Fibroblast of lung (primary cell): ENCODE measurements around the gene GNPDA1. TPM values are rescaled to one million over a fixed set of nuclear protein-coding genes. Genes with fewer than 3 reads are reported as not detected.

Source experiments
- DNase-seq, 2 donors: peaks; one replicate each; pipeline versions ENCODE4 v3.0.0 to v3.0.0-alpha.2; 2010; ENCODE audit warnings: low read depth in 2 of 2
- H2AFZ ChIP-seq: 2 replicates; pipeline ENCODE4 v1.5.1; 2012; ENCODE audit warnings: low read length, control low read depth, inconsistent platforms
- H3K27ac ChIP-seq: 2 replicates; pipeline ENCODE4 v1.5.1; 2011; ENCODE audit warnings: low read length, control low read depth; ENCODE audit not compliant: insufficient read depth
- H3K27me3 ChIP-seq: 2 replicates; pipeline ENCODE4 v1.5.1; 2011; ENCODE audit warnings: mild to moderate bottlenecking, low read length; ENCODE audit not compliant: control insufficient read depth, insufficient read depth
- H3K36me3 ChIP-seq: 2 replicates; pipeline ENCODE4 v1.5.1; 2011; ENCODE audit warnings: low read length; ENCODE audit not compliant: control insufficient read depth, insufficient read depth
- H3K4me1 ChIP-seq: 2 replicates; pipeline ENCODE4 v1.5.1; 2011; ENCODE audit warnings: low read length; ENCODE audit not compliant: control insufficient read depth, insufficient read depth; ENCODE audit errors: extremely low read depth
- H3K4me2 ChIP-seq: 2 replicates; pipeline ENCODE4 v1.5.1; 2011; ENCODE audit warnings: low read length, control low read depth; ENCODE audit not compliant: insufficient read depth; ENCODE audit errors: extremely low read depth
- H3K4me3 ChIP-seq, 4 experiments: fragments of 200-600 bp in 1 of 4; sonication (generic) in 1 of 4; replicated peaks in 1 of 4; 2 replicates each; pipeline ENCODE4 v1.5.1; 2011 to 2016; ENCODE audit warnings: low read length in 4 of 4, low read depth in 3 of 4, mild to moderate bottlenecking in 3 of 4, control low read depth in 2 of 4, inconsistent platforms in 1 of 4, mixed read lengths in 1 of 4; ENCODE audit not compliant: insufficient read depth in 1 of 4; ENCODE audit errors: control extremely low read depth in 1 of 4
- H3K79me2 ChIP-seq: 2 replicates; pipeline ENCODE4 v1.5.1; 2012; ENCODE audit warnings: mild to moderate bottlenecking, low read length, inconsistent platforms; ENCODE audit not compliant: control insufficient read depth, insufficient read depth
- H3K9ac ChIP-seq: 2 replicates; pipeline ENCODE4 v1.5.1; 2011; ENCODE audit warnings: mild to moderate bottlenecking, low read length, control low read depth; ENCODE audit not compliant: insufficient read depth
- H3K9me3 ChIP-seq: 2 replicates; pipeline ENCODE4 v1.5.1; 2012; ENCODE audit warnings: low read depth, low read length; ENCODE audit not compliant: control insufficient read depth, insufficient read depth
- H4K20me1 ChIP-seq: 2 replicates; pipeline ENCODE4 v1.5.1; 2011; ENCODE audit warnings: low read length; ENCODE audit not compliant: control insufficient read depth, insufficient read depth; ENCODE audit errors: extremely low read depth
- EZH2 ChIP-seq: IDR thresholded peaks from 2 replicates; pipeline ENCODE4 v1.5.1; 2012; ENCODE audit warnings: low read length, control low read depth, mild to moderate bottlenecking; ENCODE audit errors: missing control alignments
- polyA plus RNA-seq, 2 donors: library from polyadenylated mRNA; depleted of rRNA in 1 of 2; stranded (reverse) in 1 of 2; unstranded in 1 of 2; fragments of >200 nt; gene quantifications; 2 replicates each; pipeline ENCODE4 v1.2.1, GENCODE V29; 2011 to 2012; ENCODE audit warnings: missing spikeins in 1 of 2
- total RNA-seq: library from RNA; depleted of rRNA; stranded (reverse); fragments of >200 nt; gene quantifications from 2 replicates; pipeline ENCODE4 v1.2.1, GENCODE V29; 2014
- TF ChIP-seq, protein P1 (sequence below), 2 donors: IDR thresholded peaks in 1 of 2; conservative IDR thresholded peaks in 1 of 2; 1 replicate in 1 of 2; 2 replicates in 1 of 2; pipeline ENCODE4 v1.5.1; 2011 to 2012; ENCODE audit warnings: low read length in 2 of 2, control low read depth in 1 of 2, inconsistent platforms in 1 of 2, low read depth in 1 of 2, mild to moderate bottlenecking in 1 of 2

Gene GNPDA1
- total and polyA plus RNA-seq, 2 donors (not counting 1 experiment from before 2014, with no cell fraction given), result 30.0 to 64.2 TPM

- Histone ChIP-seq H2AFZ (peak overlapping the region; percentile 28), H3K27ac (no peak overlapping the region)
Observed at GRCh38 chr5:142013734-142014521, 1.1 kb upstream of the GNPDA1 start.

DNA sequence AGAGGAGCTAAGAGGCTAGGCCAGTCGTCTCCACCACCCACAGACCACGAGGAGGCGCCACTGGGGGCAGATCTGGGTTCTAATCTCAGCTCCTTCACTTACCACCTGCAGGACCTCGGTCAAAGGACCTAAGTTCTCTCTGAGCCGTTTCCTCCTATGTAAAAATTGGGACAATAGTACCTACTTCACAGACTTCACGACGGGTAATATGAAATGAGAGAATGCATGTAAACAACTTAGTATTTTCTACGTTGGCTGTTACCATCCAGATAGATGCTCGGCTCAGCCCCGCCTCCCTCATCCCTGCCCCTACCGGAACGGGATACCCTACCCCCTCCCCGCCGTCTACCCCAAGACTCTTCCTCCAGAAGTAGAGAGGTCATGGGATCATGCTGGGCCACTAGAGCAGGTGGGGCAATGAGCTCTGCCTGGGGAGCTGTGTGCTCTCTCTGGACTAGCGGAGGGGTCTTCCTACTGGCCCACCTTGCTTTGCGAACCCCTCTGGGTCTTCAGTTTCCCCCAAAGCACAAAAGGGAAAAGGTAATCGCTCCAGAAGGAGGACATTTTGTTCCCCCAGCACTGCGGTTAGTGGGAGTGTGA lies 541 bp downstream of the GNPDA1 start:
- H3K27ac ChIP-seq, result peak overlapping the region; percentile 85
- DNase-seq, result peak in 1 of 2 donors; percentile 47

More at GRCh38 chr5:142013734-142014521, 1.1 kb upstream of the GNPDA1 start:
- TF ChIP-seq, protein P1, sequence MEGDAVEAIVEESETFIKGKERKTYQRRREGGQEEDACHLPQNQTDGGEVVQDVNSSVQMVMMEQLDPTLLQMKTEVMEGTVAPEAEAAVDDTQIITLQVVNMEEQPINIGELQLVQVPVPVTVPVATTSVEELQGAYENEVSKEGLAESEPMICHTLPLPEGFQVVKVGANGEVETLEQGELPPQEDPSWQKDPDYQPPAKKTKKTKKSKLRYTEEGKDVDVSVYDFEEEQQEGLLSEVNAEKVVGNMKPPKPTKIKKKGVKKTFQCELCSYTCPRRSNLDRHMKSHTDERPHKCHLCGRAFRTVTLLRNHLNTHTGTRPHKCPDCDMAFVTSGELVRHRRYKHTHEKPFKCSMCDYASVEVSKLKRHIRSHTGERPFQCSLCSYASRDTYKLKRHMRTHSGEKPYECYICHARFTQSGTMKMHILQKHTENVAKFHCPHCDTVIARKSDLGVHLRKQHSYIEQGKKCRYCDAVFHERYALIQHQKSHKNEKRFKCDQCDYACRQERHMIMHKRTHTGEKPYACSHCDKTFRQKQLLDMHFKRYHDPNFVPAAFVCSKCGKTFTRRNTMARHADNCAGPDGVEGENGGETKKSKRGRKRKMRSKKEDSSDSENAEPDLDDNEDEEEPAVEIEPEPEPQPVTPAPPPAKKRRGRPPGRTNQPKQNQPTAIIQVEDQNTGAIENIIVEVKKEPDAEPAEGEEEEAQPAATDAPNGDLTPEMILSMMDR (conservative IDR thresholded peaks at IDR 0.05 in 1 of 2, IDR thresholded peaks at IDR 0.05 in 1 of 2; ENCODE audit: low read depth in 1 of 2, low read length in 2 of 2), result no peak
- no peak for TF ChIP-seq EZH2
- Histone ChIP-seq H3K4me3 (no peak overlapping the region), H3K36me3 (peaks cover 5% of the 10 kb centered on the region), H3K27me3 (peaks cover 2% of the 10 kb centered on the region), H4K20me1 (no peaks in the 10 kb centered on the region), H3K9me3 (no peaks in the 10 kb centered on the region), H3K9ac (no peak overlapping the region), H3K4me2 (no peak overlapping the region), H3K4me1 (peaks cover 10% of the 10 kb centered on the region), H3K79me2 (no peaks in the 10 kb centered on the region)
- peak; percentile 46 to 54 for DNase-seq

More for the DNA sequence above, 541 bp downstream of the GNPDA1 start:
- Histone ChIP-seq H2AFZ (peak overlapping the region; percentile 75), H4K20me1 (no peaks in the 10 kb centered on the region), H3K9ac (peak overlapping the region; percentile 74), H3K4me3 (peak overlapping the region; percentile 49 to 93 (median 70)), H3K79me2 (no peaks in the 10 kb centered on the region), H3K4me2 (peak overlapping the region; percentile 95), H3K4me1 (peaks cover 10% of the 10 kb centered on the region), H3K9me3 (no peaks in the 10 kb centered on the region), H3K36me3 (peaks cover 5% of the 10 kb centered on the region), H3K27me3 (peaks cover 2% of the 10 kb centered on the region)
- TF ChIP-seq EZH2, result no peak
- TF ChIP-seq, protein P1 (conservative IDR thresholded peaks at IDR 0.05 in 1 of 2, IDR thresholded peaks at IDR 0.05 in 1 of 2; ENCODE audit: low read depth in 1 of 2, low read length in 2 of 2), result peak; percentile 49 to 57
